HG03442 (cell line): ENCODE data around the gene TRANK1.
"Not testable (repeated sequence)": the region's sequence is repeated elsewhere in the genome, so short reads cannot be mapped to it uniquely, and the experiment has no call there.

ENCODE experiments used
- ATAC-seq: cut with Tn5 transposase; IDR thresholded peaks from one replicate; pipeline ENCODE4 v1.9.1; 2021; ENCODE audit warnings: mild to moderate bottlenecking, moderate library complexity; ENCODE audit not compliant: unreplicated experiment

Gene TRANK1

GRCh38 chr3:36923523-36923943 is 21.3 kb downstream of the TRANK1 start:
- no peak for ATAC-seq

DNA sequence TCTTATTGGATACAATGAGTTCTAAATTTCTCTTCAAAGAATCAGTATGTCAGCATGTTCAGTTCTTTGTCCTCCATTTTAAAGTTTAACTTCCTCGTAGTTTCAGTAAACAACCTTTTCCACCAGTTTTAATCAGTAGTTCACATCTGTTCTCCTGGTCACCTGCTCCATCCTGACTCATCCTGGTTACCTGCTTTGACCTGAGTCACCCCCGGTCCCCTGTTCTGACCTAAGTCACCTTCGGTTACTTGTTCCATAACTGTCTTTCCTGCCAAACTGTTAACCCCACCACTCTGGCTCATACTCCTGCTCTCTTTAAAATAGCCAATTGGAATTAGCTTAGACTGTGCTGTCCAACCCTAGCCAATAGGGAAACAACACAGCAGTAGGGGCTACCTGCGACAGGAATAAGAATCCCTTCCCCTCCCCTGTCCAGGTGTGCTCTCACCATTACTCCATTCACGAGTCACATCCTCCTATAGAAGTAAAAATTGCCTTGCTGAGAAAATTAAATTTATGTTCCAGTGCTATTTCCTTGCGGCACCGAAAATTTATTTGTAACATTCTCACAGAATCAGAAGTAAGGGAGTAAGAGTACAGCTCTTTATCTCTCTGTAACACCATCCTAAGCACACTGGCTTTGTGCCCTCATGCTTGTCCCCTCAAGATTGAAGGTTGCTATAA is 23.8 kb downstream of the TRANK1 start:
- ATAC-seq = no peak

- no peak for ATAC-seq
Measured at GRCh38 chr3:36919439-36920160, 25.3 kb downstream of the TRANK1 start.

GRCh38 chr3:36918050-36918449 is 26.8 kb downstream of the TRANK1 start:
- ATAC-seq = peak; percentile 90

DNA sequence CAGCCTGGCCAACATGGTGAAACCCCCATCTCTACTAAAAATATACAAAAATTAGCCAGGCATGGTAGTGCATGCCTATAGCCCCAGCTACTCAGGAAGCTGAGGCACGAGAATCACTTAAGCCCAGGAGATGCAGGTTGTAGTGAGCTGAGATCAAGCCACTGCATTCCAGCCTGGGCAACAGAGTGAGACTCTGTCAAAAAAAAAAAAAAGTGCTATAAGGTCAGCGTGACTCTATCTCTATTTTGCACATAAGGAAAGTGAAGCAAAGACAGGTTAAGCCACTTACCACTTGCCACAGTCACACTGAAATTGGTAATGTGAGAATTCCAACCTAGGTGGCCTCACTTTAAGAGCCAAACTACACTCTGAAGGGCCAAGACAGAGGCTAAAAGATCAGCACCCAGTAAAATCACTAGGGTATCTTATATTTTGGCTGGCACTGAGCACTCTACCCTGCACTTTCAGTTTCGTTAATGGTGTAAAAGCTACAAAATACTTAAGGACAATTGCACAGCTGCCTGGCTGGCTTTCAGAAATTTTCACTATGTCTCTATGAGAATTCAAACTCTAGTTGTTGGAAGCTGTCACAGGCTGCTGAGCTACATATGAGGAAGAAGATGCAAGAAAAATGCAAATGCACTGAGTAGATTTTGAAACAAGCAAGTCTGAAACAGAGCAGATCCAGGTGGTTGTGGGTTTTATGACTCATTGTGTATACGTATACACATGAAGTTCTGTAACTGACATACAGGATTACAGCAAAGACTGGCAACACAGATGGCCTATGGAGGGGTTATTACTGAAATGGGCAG is 32.7 kb downstream of the TRANK1 start:
- ATAC-seq = peak; percentile 93

GRCh38 chr3:36909666-36910065 is 35.2 kb downstream of the TRANK1 start:
- ATAC-seq = no peak

- ATAC-seq = no peak
Measured at GRCh38 chr3:36909181-36909580, 35.7 kb downstream of the TRANK1 start.

DNA sequence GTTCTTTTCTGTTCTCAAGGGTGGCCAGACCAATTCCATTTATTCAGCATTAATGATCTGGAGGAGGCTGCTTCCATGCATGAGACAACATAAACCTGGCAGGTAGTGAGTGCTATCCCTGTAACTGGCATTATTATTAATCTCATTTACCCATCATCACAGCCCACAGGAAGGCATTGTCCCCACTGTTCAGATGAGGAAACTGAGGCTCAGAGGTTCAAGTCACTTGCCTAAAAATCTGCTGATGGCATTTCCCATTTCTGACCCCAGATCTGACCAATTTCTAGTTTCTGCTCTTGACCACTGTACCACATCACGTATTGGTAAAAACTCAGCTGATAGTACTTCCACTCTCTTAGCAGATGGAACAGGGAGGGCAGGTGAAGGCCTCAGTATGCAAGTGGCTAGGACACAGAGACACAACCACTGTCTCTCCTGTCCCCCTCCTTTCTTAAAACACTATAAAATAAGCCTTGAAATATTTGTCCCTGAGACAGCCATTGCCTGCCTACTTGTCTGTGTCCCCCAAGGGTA is 36.1 kb downstream of the TRANK1 start:
- no peak for ATAC-seq

DNA sequence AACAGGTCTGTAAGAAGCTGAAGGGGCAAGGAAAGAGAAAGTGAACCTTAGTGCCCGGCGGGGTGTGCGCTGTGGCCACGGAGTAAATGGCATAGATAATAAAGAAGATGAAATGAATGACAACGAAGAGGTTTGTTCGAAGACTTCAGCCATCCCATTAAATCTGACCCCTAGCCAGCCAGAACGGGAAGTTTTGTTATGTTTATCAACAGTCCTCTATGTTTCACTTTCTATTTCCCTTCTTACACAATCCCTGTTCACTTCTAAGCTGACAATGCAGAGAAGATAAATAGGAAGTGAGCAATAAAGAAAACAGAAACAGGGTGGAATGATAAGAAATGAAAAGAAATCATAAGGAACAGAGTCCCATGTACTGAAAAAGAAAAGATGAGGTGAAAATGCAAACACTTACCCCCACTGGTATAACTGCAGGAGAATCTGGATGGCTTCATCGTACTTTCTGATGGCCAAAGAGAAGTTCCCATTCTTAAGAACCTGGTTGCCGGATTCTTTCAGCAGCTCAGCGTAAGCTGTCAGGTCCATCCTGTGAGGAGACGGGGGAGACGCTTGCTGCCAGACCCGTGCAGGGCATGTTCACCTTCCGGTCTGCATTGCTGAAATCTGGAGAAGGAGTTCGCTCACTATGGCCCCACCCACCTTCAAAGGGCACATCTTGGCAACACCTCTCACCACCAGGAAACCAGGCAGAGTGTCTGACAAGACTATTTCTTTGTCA is 36.8 kb downstream of the TRANK1 start:
- ATAC-seq = peak; percentile 22

- ATAC-seq = no peak
Measured at GRCh38 chr3:36906504-36907149, 38.2 kb downstream of the TRANK1 start.

- ATAC-seq = no peak
Measured at GRCh38 chr3:36905545-36905944, 39.3 kb downstream of the TRANK1 start.

- ATAC-seq = no peak
Measured at GRCh38 chr3:36904641-36905040, 40.2 kb downstream of the TRANK1 start.

GRCh38 chr3:36904065-36904464 is 40.8 kb downstream of the TRANK1 start:
- ATAC-seq = not testable (repeated sequence)

DNA sequence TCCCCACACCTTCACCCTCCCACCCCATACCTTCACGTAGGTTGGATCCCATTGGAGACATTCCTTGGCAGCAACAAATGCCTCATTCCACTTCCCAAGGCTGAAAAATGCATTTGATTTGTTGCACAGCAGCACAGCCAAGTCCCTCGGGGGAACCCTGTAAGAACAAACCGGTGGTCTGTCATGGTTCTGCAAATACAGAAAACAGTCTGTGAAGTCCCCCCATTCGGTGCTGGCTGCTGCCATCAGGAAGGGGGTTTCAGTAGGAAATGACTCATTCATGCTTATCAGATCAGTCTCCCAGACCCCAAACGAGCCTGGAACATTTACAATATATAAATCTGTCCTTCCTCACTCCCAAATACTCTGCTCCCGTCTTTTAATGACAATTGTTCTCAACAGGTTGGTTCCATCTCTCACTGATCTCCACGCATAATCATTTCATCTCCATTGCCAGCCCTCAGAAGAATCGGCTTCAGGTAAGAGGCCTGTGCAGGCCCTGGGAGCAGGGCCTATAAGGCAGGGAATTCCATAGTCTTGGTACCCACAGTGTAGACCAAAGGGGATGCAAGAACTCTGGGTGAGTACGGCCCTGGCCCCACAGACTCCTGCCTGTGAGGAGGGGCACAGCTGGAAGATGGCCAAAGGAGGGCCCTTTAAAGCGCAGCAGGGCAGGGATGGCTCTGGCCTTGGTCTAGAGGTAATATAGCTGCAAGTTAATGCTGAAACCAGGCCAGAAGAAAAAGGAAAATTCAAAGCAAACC is 41.6 kb downstream of the TRANK1 start:
- ATAC-seq = no peak

- no peak for ATAC-seq
Measured at GRCh38 chr3:36901588-36901987, 43.3 kb downstream of the TRANK1 start.

- ATAC-seq = no peak
Measured at GRCh38 chr3:36900474-36901443, 44.1 kb downstream of the TRANK1 start.

DNA sequence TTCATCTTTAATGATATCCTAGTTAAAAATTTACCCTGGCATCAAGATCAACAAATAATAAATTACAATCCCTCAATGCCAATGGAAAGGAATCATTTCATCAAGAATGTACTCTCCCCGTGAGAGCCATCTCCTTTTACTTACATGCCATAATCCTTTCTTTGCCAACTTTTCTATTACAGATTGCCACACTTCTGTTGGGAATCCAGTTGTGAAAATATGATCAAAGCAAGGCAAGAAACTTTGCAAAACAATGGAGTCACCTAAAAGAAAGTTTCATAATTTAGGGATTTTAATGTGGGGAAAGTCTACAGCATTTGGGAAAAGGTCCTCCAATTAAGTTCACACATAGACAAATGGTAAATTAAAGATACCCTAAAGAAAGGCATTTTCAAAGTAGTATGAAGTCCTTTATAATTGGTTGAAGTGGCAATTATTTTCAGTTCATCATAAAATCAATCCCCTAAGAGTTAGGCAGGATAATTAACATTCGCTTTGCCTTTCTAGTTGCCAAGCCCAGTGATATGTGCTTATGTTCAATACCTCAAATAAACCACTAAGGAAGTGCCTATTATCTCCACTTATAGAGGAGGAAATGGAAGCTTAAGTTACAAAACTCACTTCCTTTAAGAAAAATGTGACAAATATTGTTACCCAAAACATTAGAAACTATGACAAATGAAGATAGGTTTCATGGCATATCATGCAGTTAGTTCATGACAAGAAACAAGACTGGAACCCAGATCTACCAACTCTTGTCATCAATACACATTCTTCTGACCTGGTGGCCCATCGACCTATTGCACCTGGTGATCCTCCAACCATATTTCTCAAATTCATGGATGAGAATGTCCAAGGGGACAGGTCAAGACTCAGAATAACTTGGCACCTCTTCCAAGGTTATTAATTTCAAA is 49.1 kb downstream of the TRANK1 start:
- ATAC-seq = no peak
